HG02678 (cell line): Measurements from ENCODE around the gene UNKL.
"Not testable (repeated sequence)": the region's sequence is repeated elsewhere in the genome, so short reads cannot be mapped to it uniquely, and the experiment has no call there.

ENCODE experiments used
- ATAC-seq: cut with Tn5 transposase; IDR thresholded peaks from one replicate; pipeline ENCODE4 v1.9.1; 2021; ENCODE audit warnings: mild to moderate bottlenecking, moderate library complexity; ENCODE audit not compliant: unreplicated experiment

Gene UNKL

GRCh38 chr16:1446296-1447080 is 32.0 kb upstream of the UNKL start:
- no peak for ATAC-seq

- ATAC-seq: no peak
Observed at GRCh38 chr16:1445518-1446203, 31.2 kb upstream of the UNKL start.

DNA sequence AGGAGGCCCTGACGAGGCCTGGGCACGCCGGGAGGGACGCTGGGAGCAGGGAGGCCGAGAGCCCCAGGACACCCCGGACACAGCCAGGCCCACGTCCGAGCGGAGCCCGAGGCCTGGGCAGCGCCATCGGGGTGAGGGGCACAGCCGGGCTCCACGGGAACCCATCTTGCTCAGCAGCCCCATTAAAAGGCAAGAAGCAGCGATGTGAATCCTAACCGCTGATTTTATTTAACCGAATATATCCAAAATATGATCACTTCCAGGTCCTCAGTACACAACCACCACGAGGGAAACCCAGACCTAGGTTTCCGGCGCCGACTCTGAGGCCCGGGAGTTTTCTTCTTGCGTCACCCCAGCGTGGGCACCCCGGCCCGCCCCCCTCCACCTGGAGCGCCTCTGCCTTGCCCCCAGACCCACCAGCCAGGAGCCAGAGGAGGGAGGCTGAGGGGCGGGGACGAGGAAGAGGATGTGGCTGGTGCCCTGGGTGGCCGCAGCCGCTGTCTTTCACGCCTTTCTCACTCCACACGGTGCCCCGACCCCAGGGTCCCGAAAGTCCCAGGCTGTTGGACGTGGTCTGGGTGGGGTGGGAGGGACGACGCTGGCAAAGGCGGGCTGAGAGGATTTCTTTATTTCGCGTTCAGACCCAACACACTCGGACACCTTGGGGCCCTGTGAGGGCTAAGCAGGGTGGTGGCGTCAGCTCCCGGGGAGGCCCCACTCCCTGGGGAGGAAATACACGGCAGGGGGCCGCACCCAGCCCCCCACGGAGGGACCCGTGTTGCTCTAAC is 30.4 kb upstream of the UNKL start:
- ATAC-seq: no peak

DNA sequence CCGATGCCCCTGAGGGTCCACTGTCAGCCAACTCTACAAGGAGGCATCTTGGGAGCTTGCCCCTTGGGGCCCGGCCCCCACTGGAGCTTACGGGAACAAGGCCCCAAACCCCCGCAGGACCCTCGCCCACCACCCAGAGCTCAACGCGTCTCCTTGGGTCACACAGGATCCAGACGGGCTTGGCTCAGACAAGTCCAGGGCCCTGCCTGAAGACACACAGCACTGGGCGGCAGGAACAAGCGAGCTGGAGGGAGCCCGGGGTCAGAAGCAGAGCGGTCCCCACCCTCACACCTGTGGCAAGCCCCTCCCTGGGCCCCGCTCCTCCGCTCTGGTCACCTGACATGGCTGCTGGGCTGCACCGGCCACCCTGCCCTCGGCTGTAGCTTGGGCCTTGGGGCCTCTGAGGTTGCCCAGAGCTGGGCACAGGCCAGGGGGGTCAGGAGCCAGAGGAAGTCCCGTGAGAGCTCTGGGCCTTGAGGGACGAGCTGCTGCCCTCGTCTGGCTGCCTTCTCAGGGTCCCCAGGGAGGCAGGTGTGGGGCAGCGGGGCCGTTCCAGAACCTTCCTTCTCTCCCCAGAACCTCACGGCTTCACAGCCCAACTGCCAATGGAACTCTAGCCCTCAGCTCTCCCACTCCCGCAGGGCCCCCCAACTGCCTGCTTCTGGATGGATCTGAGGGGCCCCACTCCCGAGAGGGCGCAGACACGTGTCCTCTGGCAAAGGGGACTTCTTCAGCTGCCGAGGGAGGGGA is 29.7 kb upstream of the UNKL start, which contains the start of gene CCDC154:
CCDC154 (minus strand) TSS at position 577 of the 750 bp plus-strand sequence; CDS start at position 343, 234 bp downstream.
- ATAC-seq: no peak

GRCh38 chr16:1443403-1443973 is 29.0 kb upstream of the UNKL start:
- no peak for ATAC-seq

GRCh38 chr16:1442697-1443096 is 28.2 kb upstream of the UNKL start:
- ATAC-seq: no peak

DNA sequence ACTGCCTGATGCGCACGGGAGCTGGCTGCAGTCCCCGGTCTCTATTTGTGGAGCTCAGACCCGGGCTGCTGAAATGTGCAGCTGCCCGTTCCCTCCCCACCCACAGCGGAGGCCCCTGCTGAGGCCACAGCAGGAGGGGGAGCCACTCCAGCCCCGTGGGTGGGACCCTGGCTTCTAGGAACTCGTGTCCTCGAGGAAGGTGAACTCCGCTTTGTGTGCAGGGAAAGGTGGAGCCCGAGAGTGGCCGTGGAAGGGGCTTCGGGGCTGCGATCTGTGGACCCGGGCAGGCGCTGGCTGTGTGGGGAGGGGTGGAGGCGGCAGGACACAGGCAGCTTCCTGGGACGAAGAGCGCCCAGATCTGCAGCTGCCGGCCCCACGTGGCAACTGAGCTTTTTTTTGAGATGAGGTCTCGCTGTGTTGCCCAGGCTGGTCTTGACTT is 26.9 kb upstream of the UNKL start:
- no peak for ATAC-seq

- not testable (repeated sequence) for ATAC-seq
Observed at GRCh38 chr16:1439699-1440074, 25.2 kb upstream of the UNKL start.

DNA sequence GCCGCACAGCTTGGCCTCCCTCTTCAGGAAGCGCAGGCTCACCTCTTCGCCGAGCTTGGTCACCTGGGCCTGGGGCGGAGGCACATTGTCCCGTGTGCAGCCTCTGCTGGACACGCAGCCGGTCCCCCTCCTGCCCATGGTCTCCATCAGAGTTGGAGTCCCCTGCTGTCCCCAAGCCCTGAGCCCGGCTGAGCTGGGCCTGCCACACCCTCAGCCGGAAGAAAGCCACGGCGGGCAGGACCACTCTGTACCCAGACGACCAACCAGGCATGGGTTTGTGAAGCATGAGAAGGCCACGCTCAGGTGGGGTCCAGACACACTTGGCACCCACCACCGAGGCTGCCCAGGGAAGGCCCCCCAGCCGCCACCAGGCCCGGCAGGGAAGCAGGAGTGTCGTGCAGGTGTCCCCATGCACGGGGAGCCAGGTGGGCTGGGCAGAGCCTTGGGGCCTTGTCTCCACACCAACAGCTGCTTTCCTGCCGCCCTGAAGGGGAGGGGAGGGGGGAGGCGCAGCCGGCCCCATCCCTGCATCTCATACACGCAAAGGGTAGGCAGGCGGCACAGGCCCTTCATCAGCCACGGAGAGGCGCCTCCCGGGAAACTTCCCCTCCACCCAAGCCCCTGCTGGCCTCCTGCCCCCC is 24.7 kb upstream of the UNKL start:
- ATAC-seq: no peak

DNA sequence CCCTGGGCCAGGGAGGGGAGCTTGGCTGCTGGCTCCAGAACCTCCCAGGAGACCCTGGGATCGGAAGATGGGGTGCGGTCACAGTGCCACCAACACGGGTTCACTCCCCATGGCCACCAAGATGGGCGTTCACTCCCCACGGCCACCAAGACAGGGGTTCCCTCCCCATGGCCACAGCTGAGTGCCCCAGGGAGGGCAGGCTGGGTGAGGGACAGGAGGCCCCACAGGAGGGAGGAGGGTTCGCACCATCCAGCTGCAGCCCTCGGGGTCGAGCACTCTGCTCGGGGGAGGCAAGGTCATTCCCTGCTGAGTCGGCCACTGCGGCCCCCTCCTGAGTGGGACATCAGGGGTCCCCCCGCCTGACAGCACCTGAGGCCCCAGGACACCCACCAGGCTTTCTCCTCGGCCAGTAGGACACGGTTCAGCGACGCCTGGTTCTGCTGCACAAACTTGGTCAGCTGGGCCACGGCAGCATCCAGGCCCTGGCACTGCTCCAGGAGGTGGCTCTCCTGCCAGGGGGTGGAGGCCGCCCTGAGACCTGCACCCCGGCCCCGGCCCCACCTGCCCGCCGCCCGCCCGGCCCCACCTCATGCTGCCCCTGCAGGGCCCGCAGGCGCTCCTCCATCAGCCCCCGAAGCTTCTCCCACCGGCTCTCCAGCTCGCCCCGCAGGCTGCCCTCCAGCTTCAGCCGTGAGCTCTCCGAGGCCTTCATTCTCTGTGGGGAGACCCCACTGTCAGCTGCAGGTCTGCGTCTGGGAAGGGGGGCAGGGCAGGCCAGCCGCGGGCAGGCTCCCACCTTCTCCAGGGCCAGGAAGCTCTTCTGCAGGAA is 23.9 kb upstream of the UNKL start:
- ATAC-seq: no peak

DNA sequence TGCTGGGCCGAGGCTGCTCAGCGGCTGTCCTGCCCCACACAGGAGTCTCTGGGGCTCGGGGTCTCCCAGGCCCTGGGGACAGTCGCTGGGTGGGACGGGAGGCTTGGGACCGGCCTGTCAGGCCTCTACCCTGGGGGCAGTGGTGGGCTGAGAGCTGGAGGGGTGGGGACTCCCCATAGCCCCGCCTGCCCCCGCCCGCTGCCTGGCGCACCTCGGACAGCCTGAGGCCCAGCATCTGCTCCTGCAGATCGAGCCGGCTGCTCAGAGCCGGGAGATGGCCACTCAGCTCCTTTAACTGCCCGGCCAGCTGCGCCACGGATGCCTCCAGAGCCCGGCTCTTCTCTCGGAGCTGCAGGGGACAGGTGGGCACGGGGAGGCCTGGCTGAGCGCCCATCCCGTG is 23.1 kb upstream of the UNKL start:
- ATAC-seq: no peak

DNA sequence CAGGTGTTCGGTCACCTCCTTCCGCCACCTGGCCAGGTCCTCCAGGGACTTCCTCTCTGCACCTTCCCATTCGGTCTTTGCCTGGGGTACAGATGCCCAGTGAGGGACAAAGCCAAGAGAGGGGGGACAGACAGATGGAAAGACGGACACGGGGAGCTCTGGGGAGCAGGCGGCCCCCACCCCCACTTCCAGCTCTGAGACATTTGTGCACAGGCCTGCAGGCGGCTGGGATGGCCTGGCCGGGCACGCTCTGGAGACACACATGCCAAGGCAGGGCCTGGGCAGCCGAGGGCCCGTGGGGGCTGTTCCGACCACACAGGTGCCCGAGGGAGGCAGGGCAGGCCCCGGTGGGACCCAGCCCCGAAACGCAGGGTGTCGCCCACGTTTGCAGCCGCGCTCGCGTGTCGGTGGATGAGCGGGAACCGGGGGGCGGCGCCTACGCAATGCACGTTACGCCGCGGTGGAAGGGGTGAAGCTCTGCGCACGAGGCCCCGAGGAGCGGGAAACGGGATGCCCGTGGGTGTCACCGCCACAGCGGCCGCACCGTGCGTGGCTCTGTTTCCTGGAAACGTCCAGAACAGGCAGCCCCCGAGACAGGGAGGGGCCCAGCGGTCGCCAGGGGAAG is 22.3 kb upstream of the UNKL start:
- no peak for ATAC-seq

GRCh38 chr16:1435921-1436697 is 21.6 kb upstream of the UNKL start:
- ATAC-seq: no peak

DNA sequence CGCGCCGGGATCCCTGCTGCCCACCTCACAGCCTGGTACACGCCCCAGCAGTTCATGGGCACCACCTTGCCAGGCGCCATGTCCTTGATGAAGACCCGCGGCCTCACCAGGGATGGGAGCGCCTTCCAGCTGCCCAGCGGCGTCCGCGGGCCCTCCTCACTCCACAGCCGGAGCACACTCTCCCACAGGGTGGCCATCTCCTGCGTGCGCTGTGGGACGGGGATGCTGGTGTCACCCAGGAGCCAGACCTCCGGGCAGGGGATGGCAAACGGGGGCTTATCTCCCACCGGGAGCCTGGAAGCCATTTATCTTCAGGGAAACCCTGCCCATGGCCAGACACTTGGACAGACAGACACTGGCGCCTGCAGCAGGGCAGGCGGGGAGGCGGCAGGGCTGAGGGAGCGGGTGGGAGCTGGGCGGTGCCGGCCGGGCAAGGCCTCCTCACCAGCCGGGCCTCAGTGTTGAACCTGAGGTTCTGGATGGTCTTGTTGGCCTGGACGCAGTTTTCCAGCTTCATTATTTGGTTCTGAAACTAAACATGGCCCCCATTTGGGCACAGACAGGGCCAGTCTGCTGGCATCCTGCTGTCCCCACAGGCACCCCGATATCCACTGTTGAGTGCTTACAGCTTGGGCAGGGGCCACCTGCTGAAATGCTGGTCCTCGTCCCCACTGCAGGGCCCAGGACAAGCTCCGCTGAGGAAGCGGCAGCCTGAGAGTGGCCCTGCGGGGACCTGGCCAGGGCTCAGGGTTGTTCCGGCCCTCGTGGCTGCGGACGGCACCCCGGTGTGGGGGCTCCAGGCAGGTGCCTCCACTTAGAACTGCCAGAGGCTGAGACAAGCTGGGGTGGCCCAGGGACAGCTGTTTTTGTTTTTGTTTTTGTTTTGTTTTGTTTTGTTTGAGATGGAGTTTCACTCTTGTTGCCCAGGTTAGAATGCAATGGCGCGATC is 20.4 kb upstream of the UNKL start:
- no peak for ATAC-seq

GRCh38 chr16:1433756-1434155 is 19.3 kb upstream of the UNKL start:
- ATAC-seq: no peak

DNA sequence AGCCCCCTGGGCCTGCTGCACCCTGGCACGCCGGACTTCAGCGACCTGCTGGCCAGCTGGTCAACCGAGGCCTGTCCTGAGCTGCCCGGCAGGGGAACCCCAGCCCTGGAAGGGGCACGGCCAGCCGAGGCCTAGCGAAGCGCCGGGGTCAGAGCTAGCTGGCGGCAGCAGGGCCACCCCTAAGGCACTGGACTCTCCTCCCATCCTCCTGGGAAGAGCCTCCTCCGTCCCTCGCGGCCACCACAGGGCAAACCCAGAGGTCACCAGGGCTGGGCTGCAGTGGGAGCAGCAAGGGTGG is 18.7 kb upstream of the UNKL start:
- no peak for ATAC-seq
